Measurements from ENCODE around the gene BTN1A1.
A peak's percentile ranks its signal among the peaks of the same experiment; 100 is the strongest.

The BTN1A1 gene

DNA sequence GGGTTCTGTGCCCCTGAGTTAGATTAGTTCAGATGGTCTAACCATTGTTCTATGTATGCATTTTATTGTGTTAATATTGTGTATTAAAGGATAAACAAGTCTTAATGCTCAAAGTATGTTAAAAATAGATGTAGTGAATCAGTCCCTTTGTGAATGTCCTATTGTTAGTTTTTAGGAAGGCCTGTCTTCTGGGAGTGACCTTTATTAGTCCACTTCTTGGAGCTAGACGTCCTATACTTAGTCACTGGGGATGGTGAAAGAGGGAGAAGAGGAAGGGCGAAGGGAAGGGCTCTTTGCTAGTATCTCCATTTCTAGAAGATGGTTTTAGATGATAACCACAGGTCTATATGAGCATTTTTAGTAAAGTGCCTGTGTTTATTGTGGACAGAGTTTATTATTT lies 25.7 kb downstream of the BTN1A1 start:
- DNase-seq: no peak
- no peak overlapping the region for H3K27ac ChIP-seq
- H3K4me3 ChIP-seq (ENCODE audit: low read depth, low read length): no peak overlapping the region
- H3K36me3 ChIP-seq (replicated peaks): no peaks in the 10 kb centered on the region
- H3K27me3 ChIP-seq (replicated peaks): no peaks in the 10 kb centered on the region
- TF ChIP-seq CTCF (IDR thresholded peaks at IDR 0.05; ENCODE audit: low read depth, low read length, missing control alignments): no peak
- in situ Hi-C loops (cut with HindIII; ENCODE audit: low pct_ligation_motif_present, low sequenced_read_pairs): no loop called here

GRCh38 chr6:26526928-26527327 lies 26.8 kb downstream of the BTN1A1 start:
- H3K36me3 ChIP-seq (replicated peaks): no peaks in the 10 kb centered on the region

DNA sequence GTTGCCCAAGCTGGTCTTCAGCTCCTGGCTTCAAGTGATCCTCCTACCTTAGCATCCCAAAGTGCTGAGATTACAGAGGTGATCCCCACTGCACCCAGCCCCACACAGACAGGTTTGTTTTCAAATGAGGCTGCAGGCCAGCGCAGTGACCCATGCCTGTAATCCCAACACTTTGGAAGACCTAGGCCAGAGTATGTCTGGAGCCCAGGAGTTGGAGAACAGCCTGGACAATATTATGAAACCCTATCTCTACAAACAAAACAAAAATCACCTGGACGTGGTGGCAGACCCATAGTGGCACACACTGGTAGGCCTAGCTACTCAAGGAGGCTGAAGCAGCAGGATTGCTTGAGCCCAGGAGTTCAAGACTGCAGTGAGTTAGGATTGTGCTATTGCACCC lies 30.1 kb downstream of the BTN1A1 start:
- in situ Hi-C loops (cut with HindIII; ENCODE audit: low pct_ligation_motif_present, low sequenced_read_pairs): no loop called here
- Histone ChIP-seq H3K4me3 (ENCODE audit: low read depth, low read length) (no peak overlapping the region), H3K36me3 (replicated peaks) (no peaks in the 10 kb centered on the region), H3K27ac (no peak overlapping the region), H3K27me3 (replicated peaks) (no peaks in the 10 kb centered on the region)
- no peak for TF ChIP-seq CTCF (IDR thresholded peaks at IDR 0.05; ENCODE audit: low read depth, low read length, missing control alignments)
- no peak for DNase-seq

More at GRCh38 chr6:26526928-26527327, 26.8 kb downstream of the BTN1A1 start:
- in situ Hi-C loops (cut with HindIII; ENCODE audit: low pct_ligation_motif_present, low sequenced_read_pairs): no loop called here
- Histone ChIP-seq H3K27me3 (replicated peaks) (no peaks in the 10 kb centered on the region), H3K4me3 (ENCODE audit: low read depth, low read length) (no peak overlapping the region), H3K27ac (no peak overlapping the region)
- TF ChIP-seq CTCF (IDR thresholded peaks at IDR 0.05; ENCODE audit: low read depth, low read length, missing control alignments): no peak
- no peak for DNase-seq

GRCh38 chr6:26531897-26532296 lies 31.8 kb downstream of the BTN1A1 start:
- TF ChIP-seq CTCF (IDR thresholded peaks at IDR 0.05; ENCODE audit: low read depth, low read length, missing control alignments): no peak
- no peaks in the 10 kb centered on the region for H3K36me3 ChIP-seq (replicated peaks)
- H3K4me3 ChIP-seq (ENCODE audit: low read depth, low read length): no peak overlapping the region
- no peak for DNase-seq
- in situ Hi-C loops (cut with HindIII; ENCODE audit: low pct_ligation_motif_present, low sequenced_read_pairs): no loop called here
- no peaks in the 10 kb centered on the region for H3K27me3 ChIP-seq (replicated peaks)
- H3K27ac ChIP-seq: no peak overlapping the region

DNA sequence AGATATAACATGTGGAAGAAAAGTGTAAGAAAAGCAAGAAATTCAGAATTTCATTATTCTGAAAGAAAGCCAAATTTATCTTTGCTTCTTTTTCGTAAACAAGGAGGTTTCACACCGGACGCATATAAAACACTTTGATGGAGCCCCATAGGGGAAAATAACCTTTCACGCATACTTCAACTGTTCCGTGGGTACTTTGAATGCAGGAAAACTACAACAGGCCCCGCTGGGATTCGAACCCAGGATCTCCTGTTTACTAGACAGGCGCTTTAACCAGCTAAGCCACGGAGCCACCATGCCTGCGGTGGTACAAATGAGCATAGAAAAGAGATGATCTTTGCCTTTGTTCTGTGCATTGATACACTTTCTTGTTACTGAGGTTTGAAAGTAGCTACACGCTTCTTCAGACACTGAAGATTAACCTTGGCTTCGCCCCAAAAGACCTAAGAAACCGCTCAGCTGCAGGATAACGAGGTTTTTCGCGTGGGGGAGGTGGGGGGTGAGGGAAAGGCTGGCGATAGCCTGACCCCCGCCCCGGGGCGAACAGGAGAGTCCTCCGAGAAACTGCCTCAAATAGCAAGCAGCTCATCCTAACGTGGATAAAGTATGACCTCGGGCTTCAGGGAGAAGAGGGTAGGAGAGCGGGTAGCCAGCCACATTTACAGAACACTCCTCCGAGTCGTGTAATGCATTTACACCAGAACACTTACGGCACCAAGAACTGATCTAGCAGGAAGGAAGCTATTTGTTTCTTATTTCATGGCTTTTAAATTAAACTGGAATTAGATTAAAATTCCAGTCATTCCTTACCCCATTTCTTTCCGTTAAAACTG lies 32.8 kb downstream of the BTN1A1 start:
- in situ Hi-C loops (cut with HindIII; ENCODE audit: low pct_ligation_motif_present, low sequenced_read_pairs): no loop called here
- Histone ChIP-seq H3K4me3 (ENCODE audit: low read depth, low read length) (peak overlapping the region; percentile 81), H3K27me3 (replicated peaks) (no peaks in the 10 kb centered on the region), H3K36me3 (replicated peaks) (no peaks in the 10 kb centered on the region), H3K27ac (peak overlapping the region; percentile 20)
- DNase-seq: peak; percentile 96
- no peak for TF ChIP-seq CTCF (IDR thresholded peaks at IDR 0.05; ENCODE audit: low read depth, low read length, missing control alignments)

DNA sequence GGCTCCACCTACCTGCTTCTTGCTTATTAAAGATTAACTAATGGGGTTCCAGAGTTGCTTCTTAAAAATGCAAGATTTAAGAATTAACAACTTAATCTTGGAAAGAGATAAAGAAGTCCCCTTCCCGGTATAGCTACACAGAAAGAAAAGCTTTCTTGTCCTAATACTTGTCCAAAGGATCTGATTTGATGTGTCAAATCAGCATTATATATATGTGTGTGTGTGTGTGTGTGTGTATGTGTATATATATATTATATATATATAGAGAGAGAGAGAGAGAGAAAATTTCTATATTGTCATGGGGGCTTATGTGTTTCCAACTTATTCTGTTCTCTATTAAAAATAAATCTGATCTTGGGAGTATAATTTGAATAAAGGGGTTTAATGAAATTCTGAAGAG lies 33.4 kb downstream of the BTN1A1 start:
- Histone ChIP-seq H3K4me3 (ENCODE audit: low read depth, low read length) (peak overlapping the region; percentile 81), H3K27ac (peak overlapping the region; percentile 20), H3K36me3 (replicated peaks) (no peaks in the 10 kb centered on the region), H3K27me3 (replicated peaks) (no peaks in the 10 kb centered on the region)
- no peak for TF ChIP-seq CTCF (IDR thresholded peaks at IDR 0.05; ENCODE audit: low read depth, low read length, missing control alignments)
- no peak for DNase-seq
- in situ Hi-C loops (cut with HindIII; ENCODE audit: low pct_ligation_motif_present, low sequenced_read_pairs): no loop called here

Measured in brain microvascular endothelial cell (primary cell).